ENCODE data around the gene FBRSL1. TPM values are rescaled to one million over a fixed set of nuclear protein-coding genes. Genes with fewer than 3 reads are reported as not detected.
A peak's percentile ranks its signal among the peaks of the same experiment; 100 is the strongest.

The FBRSL1 gene
- polyA plus RNA-seq, 3 donors, result 0.39 to 28.7 (median 0.74) TPM

- H3K36me3 ChIP-seq (replicated peaks in 1 of 2; ENCODE audit: control insufficient read depth in 1 of 2, insufficient read depth in 2 of 2, low read length in 2 of 2), result peaks cover 3 to 5% of the 10 kb centered on the region in 2 donors
- Mint-ChIP-seq H3K9me3 (peaks cover 0 to 3% (median 0%) of the 10 kb centered on the region in 7 donors), H3K36me3 (peaks cover 19 to 23% of the 10 kb centered on the region in 2 donors), H3K27ac (peak overlapping the region in 2 of 7 donors; percentile 12 to 21), H3K4me1 (peaks cover 63% of the 10 kb centered on the region), H3K4me3 (peak overlapping the region; percentile 90 to 91), H3K27me3 (ENCODE audit: low read depth in 3 of 3) (peaks cover 1 to 3% (median 2%) of the 10 kb centered on the region in 3 donors)
- H3K4me3 ChIP-seq (replicated peaks in 1 of 3; ENCODE audit: low read depth in 2 of 3, low read length in 3 of 3), result peak overlapping the region in 2 of 3 experiments; percentile 57 to 87
- intact Hi-C loops (cut with micrococcal nuclease), result loop anchor here (2.0 to 10.0 kb wide), 4 partner anchors 17 to 1617 kb away; partner anchors contain the start of genes DDX51 (in 1 of the 2), NOC4L (in 1 of the 2) and RAN (in 1 of the 2)
- H4K20me1 ChIP-seq (ENCODE audit: insufficient read depth, low read length), result peaks cover 62% of the 10 kb centered on the region
- H3K4me1 ChIP-seq (ENCODE audit: control insufficient read depth in 1 of 2, insufficient read depth in 2 of 2, low read length in 2 of 2), result peaks cover 53 to 76% of the 10 kb centered on the region in 2 donors
- no peaks in the 10 kb centered on the region for H3K9me3 ChIP-seq (replicated peaks in 1 of 2; ENCODE audit: control insufficient read depth in 1 of 2, insufficient read depth in 1 of 2, low read length in 2 of 2)
- H3K27me3 ChIP-seq (ENCODE audit: control insufficient read depth in 2 of 2, insufficient read depth in 2 of 2, low read length in 2 of 2), result no peaks in the 10 kb centered on the region
- H2AFZ ChIP-seq (ENCODE audit: insufficient read depth, low read depth, low read length, poor library complexity, severe bottlenecking), result no peak overlapping the region
- DNase-seq, result no peak
- peak overlapping the region; percentile 76 for H3K9ac ChIP-seq (ENCODE audit: insufficient read depth, low read length, poor library complexity, severe bottlenecking)
- no peak for TF ChIP-seq CTCF (IDR thresholded peaks at IDR 0.05)
- H3K4me2 ChIP-seq (replicated peaks; ENCODE audit: extremely low read depth, low read length, poor library complexity, severe bottlenecking), result peak overlapping the region; percentile 83
- peaks cover 63% of the 10 kb centered on the region for H3K79me2 ChIP-seq (ENCODE audit: insufficient read depth, low read length)
- 83% methylated on average over 21 of the region's 23 CpGs for WGBS (ENCODE audit: insufficient coverage)
- H3K27ac ChIP-seq (ENCODE audit: low read depth in 1 of 2, low read length in 2 of 2), result no peak overlapping the region
Measured at GRCh38 chr12:132491761-132492378, 1.9 kb downstream of the FBRSL1 start.

DNA sequence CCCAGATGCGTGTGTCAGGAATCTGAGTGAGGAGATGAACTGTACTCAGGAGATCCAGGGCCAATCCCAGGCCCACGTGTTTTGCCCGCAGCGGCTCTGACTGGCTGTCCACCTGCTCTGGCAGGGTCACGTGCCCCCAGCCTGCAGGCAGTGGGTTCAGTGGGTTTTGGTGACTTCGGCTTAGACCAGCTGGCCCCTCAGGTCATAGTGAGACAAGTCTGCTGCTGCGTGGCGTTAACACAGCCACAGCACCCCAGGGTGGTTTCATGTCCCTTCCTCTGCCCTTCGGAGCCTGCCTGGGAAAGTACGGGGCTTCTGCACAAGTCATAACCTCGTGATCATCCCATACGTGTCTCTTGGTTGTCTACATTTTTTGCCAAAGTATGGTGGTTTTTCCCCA, 2.6 kb downstream of the FBRSL1 start:
- Mint-ChIP-seq H3K27ac (no peak overlapping the region), H3K36me3 (peaks cover 17 to 21% of the 10 kb centered on the region in 2 donors), H3K27me3 (ENCODE audit: low read depth in 3 of 3) (peaks cover 0 to 3% (median 2%) of the 10 kb centered on the region in 3 donors), H3K9me3 (peaks cover 0 to 3% (median 0%) of the 10 kb centered on the region in 7 donors), H3K4me3 (peak overlapping the region; percentile 90 to 91), H3K4me1 (peaks cover 58% of the 10 kb centered on the region)
- Histone ChIP-seq H3K4me1 (ENCODE audit: control insufficient read depth in 1 of 2, insufficient read depth in 2 of 2, low read length in 2 of 2) (peaks cover 46 to 69% of the 10 kb centered on the region in 2 donors), H3K4me3 (replicated peaks in 1 of 3; ENCODE audit: low read depth in 2 of 3, low read length in 3 of 3) (peak overlapping the region in 1 of 3 experiments; percentile 87), H3K27me3 (ENCODE audit: control insufficient read depth in 2 of 2, insufficient read depth in 2 of 2, low read length in 2 of 2) (no peaks in the 10 kb centered on the region), H2AFZ (ENCODE audit: insufficient read depth, low read depth, low read length, poor library complexity, severe bottlenecking) (no peak overlapping the region), H3K36me3 (replicated peaks in 1 of 2; ENCODE audit: control insufficient read depth in 1 of 2, insufficient read depth in 2 of 2, low read length in 2 of 2) (peaks cover 3 to 5% of the 10 kb centered on the region in 2 donors), H3K9me3 (replicated peaks in 1 of 2; ENCODE audit: control insufficient read depth in 1 of 2, insufficient read depth in 1 of 2, low read length in 2 of 2) (no peaks in the 10 kb centered on the region), H3K4me2 (replicated peaks; ENCODE audit: extremely low read depth, low read length, poor library complexity, severe bottlenecking) (peak overlapping the region; percentile 83), H3K79me2 (ENCODE audit: insufficient read depth, low read length) (peaks cover 70% of the 10 kb centered on the region), H3K27ac (ENCODE audit: low read depth in 1 of 2, low read length in 2 of 2) (no peak overlapping the region), H4K20me1 (ENCODE audit: insufficient read depth, low read length) (peaks cover 68% of the 10 kb centered on the region), H3K9ac (ENCODE audit: insufficient read depth, low read length, poor library complexity, severe bottlenecking) (peak overlapping the region; percentile 18)
- 89% methylated on average over 7 of the region's 12 CpGs for WGBS (ENCODE audit: insufficient coverage)
- intact Hi-C loops (cut with micrococcal nuclease), result loop anchor here (10.0 kb wide), 3 partner anchors 298 to 1618 kb away; partner anchors contain the start of genes DDX51 (in 1 of the 2), NOC4L (in 1 of the 2) and RAN (in 1 of the 2)
- no peak for TF ChIP-seq CTCF (IDR thresholded peaks at IDR 0.05)
- peak in 1 of 3 donors; percentile 45 for DNase-seq
